C4-2B (cell line): Measurements from ENCODE around the gene TPBGL.

Source experiments
- H3K27ac ChIP-seq: fragments of 450-650 bp; 2 replicates; pipeline ENCODE4 v1.5.1; 2017
- CTCF ChIP-seq: fragments of 450-650 bp; conservative IDR thresholded peaks from 2 replicates; pipeline ENCODE4 v1.5.1; 2017; ENCODE audit warnings: mild to moderate bottlenecking
- ZFX ChIP-seq: fragments of 450-650 bp; IDR thresholded peaks from 2 replicates; pipeline ENCODE4 v1.6.1; 2017

Gene TPBGL

GRCh38 chr11:75263944-75264349 is 23.4 kb downstream of the TPBGL start:
- no peak for TF ChIP-seq ZFX
- no peak for TF ChIP-seq CTCF
- no peak overlapping the region for H3K27ac ChIP-seq

DNA sequence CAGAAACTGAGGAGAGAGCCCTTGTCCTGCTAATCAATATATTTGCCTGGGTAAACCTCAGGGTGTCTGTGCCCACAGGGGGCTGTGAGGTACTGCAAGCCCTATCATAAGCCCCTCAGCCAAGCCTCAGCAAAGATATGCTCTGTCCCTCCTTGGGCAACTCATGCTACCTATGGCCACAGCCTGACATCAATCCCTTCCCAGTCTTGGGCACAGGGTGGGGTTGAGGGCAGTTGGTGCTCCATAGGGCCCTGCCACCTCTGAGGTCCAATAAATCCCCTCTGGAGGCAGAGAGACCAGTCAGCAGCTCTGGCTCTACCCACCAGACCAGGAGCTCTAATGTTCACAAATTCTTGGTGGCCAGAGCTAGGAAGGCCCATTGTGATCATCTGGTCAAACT is 23.8 kb downstream of the TPBGL start:
- no peak for TF ChIP-seq CTCF
- no peak for TF ChIP-seq ZFX
- H3K27ac ChIP-seq: no peak overlapping the region

DNA sequence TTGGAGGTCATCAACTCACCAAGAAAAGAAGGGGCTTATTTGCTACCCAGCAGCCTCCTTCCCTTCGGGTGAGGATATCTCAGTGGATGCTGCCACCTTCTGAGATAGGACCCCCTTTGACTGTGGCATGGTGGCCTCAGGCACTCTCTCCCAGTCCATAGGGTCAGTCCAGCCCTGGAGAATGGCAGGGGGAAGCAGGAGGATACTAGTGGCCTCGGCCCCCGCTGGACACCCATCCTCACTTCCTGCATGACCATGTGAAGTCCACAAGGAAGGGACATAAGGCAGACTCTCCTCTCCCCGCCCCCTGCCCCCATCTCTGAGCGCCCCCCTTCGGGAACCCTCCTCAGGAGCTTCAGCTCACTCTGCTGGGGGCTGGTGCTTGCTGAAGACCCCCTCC is 24.4 kb downstream of the TPBGL start:
- no peak overlapping the region for H3K27ac ChIP-seq
- TF ChIP-seq ZFX (no peak), CTCF (no peak)

- no peak for TF ChIP-seq ZFX
- no peak for TF ChIP-seq CTCF
- no peak overlapping the region for H3K27ac ChIP-seq
Measured at GRCh38 chr11:75265851-75266531, 25.4 kb downstream of the TPBGL start.

DNA sequence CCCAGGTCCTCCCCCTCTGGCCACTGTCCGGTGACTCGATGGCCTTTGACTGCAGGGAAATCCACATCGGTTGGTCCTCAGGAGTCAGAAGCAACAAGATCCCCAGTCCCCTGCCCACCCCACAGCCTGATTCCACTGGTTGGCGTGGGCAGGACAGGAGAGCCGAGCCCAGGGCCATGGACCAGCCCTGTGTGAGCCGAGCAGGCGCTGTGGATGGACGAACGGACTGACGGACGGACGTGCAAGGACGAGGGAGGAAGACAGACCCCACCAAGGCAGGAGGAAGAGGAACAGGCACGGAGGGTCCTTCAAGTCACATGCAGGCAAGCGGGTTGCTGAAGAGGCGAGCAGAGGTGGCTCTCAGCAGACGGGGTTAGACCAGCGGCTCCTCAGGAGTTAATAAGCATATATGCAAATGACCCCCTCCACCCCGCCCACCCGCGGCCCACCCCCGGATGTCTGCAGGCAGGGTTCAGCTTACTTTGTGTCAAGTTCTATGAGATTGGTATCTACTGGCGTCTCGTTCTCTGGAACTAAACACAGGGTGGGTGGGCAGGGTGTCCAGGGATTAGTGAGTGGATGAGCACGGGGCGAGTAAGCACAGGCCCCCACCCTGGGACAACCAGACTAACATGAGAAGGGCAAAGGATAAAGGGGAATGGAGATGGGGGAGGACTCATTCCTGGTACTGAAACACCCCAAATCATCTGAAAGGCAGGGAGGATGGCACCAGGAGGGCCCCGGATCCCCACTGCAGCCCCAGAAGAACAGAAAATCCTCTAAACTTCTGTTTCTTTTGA is 26.8 kb downstream of the TPBGL start:
- TF ChIP-seq ZFX (no peak), CTCF (no peak)
- H3K27ac ChIP-seq: no peak overlapping the region

DNA sequence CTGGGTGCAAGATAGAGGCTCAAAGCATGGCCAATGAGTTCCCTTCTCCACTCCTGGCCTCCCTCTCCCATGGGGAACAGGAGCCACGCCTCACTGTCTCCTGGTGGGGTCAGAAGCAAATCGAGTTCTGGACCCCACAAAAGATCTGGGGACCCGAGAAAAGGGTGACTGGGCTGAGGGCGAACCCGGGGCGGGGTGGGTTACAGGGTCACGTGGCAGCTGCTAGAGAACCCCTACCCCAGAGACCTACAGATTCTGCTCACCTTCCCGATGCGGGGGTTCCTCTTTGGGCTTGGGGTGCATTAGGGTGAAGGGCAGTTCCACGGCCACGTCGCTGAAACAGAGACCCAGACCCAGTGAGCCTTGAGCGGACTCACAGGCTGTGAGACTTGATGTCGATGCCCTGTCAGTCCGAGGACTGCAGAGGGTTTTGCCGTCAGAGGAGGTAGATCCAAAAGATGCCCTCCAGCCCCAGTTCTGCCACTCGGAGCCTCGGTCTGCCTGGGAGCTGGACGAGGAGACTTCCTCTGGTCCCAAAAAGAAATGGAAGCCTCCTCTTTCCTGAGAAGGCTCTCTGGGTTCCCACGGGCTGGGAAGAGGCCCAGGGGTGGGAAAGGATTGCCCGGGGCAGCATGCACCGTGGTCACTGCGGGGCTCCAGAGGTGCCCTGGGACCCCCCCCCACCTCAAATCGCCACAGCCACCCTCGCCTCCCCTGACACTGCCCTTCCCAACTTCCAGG is 28.2 kb downstream of the TPBGL start:
- TF ChIP-seq ZFX: no peak
- no peak for TF ChIP-seq CTCF
- no peak overlapping the region for H3K27ac ChIP-seq

GRCh38 chr11:75269367-75269660 is 28.7 kb downstream of the TPBGL start:
- TF ChIP-seq ZFX (no peak), CTCF (no peak)
- no peak overlapping the region for H3K27ac ChIP-seq
